Measurements from ENCODE around the gene NEUROD2. TPM values are rescaled to one million over a fixed set of nuclear protein-coding genes. Genes with fewer than 3 reads are reported as not detected.

NEUROD2 gene
- not detected for polyA plus RNA-seq (2012; ENCODE audit: insufficient read length, low read depth)

DNA sequence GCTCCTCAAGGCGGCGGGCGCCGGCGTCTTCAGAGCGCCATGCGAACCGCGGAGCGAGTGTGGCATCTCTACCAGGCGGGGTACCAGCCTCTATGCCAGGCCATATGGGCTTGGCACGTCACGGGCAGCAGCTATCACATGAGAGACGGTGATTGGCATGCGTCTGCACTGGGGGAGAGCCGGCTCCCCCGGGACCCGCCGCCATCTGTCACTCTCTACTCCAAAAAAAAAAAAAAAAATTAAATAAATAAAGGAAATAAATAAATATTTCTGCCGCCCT is at the start of gene NEUROD2:
Gene NEUROD2, minus strand, starts transcription at position 70 of the 280 bp plus-strand sequence. CDS start 1,321 bp downstream, outside the sequence.
- TF ChIP-seq TAF1 (IDR thresholded peaks at IDR 0.05; ENCODE audit: borderline replicate concordance, insufficient read depth, low read length) (no peak), FOXP2 (optimal IDR thresholded peaks at IDR 0.05; ENCODE audit: borderline replicate concordance, extremely low read depth, extremely low read length, insufficient read depth) (no peak), SIN3A (IDR thresholded peaks at IDR 0.05; ENCODE audit: borderline replicate concordance, insufficient read depth, low read length) (no peak)

DNA sequence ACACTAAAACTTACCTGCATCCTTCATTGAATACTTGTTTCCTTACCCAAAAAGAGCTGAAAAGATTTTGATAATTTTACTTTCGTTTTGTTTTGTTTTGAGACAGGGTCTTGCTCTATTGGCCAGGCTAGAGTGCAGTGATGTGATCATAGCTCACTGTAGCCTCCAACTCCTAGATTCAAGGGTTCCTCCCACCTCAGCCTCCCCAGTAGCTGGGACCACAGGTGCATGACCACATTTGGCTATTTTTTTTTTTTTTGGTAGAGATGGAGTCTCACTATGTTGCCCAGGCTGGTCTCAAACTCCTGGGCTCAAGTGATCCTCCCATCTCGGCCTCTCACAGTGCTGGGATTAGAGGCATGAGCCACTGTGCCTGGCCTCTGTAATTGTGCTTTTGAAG is 47.4 kb upstream of the NEUROD2 start:
- TF ChIP-seq SIN3A (IDR thresholded peaks at IDR 0.05; ENCODE audit: borderline replicate concordance, insufficient read depth, low read length) (no peak), FOXP2 (optimal IDR thresholded peaks at IDR 0.05; ENCODE audit: borderline replicate concordance, extremely low read depth, extremely low read length, insufficient read depth) (no peak), TAF1 (IDR thresholded peaks at IDR 0.05; ENCODE audit: borderline replicate concordance, insufficient read depth, low read length) (no peak), POLR2AphosphoS5 (IDR thresholded peaks at IDR 0.05; ENCODE audit: low read depth, low read length) (no peak)
- TF ChIP-seq, protein P1, sequence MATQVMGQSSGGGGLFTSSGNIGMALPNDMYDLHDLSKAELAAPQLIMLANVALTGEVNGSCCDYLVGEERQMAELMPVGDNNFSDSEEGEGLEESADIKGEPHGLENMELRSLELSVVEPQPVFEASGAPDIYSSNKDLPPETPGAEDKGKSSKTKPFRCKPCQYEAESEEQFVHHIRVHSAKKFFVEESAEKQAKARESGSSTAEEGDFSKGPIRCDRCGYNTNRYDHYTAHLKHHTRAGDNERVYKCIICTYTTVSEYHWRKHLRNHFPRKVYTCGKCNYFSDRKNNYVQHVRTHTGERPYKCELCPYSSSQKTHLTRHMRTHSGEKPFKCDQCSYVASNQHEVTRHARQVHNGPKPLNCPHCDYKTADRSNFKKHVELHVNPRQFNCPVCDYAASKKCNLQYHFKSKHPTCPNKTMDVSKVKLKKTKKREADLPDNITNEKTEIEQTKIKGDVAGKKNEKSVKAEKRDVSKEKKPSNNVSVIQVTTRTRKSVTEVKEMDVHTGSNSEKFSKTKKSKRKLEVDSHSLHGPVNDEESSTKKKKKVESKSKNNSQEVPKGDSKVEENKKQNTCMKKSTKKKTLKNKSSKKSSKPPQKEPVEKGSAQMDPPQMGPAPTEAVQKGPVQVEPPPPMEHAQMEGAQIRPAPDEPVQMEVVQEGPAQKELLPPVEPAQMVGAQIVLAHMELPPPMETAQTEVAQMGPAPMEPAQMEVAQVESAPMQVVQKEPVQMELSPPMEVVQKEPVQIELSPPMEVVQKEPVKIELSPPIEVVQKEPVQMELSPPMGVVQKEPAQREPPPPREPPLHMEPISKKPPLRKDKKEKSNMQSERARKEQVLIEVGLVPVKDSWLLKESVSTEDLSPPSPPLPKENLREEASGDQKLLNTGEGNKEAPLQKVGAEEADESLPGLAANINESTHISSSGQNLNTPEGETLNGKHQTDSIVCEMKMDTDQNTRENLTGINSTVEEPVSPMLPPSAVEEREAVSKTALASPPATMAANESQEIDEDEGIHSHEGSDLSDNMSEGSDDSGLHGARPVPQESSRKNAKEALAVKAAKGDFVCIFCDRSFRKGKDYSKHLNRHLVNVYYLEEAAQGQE (IDR thresholded peaks at IDR 0.05; ENCODE audit: insufficient read depth in 1 of 2, low read depth in 2 of 2, low read length in 2 of 2) = no peak

DNA sequence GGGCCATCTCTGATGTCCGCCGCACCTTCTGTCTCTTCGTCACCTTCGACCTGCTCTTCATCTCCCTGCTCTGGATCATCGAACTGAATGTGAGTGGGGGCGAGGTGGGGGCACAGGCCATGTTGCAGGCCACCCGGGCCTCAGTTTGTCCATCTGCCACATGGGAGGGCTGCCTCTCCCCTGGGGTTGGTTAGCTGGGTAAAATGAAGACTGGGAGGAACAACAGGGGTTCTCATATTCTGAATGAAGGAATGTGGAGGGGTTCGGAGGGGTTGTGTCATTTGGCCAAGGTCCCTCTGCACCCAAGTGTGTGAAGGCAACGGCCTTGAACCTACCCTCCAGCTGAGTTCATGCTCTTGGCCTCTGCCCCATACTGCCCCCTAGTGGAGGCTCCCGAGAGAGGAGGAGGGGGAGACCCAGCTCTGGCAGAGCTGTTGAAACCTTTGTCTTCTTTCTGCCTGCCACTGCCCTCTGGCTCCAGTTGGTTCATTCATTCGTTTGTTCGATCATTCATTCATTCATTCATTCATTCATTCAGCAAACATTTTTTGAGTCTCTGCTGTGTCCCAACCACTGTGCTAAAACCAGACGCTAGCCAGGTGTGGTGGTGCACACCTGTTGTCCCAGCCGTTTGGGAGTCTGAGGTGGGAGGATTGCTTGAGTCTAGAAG is 46.1 kb upstream of the NEUROD2 start:
- TF ChIP-seq SIN3A (IDR thresholded peaks at IDR 0.05; ENCODE audit: borderline replicate concordance, insufficient read depth, low read length) = no peak
- TF ChIP-seq, protein P1 (IDR thresholded peaks at IDR 0.05; ENCODE audit: insufficient read depth in 1 of 2, low read depth in 2 of 2, low read length in 2 of 2) = no peak
- TF ChIP-seq TAF1 (IDR thresholded peaks at IDR 0.05; ENCODE audit: borderline replicate concordance, insufficient read depth, low read length) = no peak
- TF ChIP-seq FOXP2 (optimal IDR thresholded peaks at IDR 0.05; ENCODE audit: borderline replicate concordance, extremely low read depth, extremely low read length, insufficient read depth) = no peak
- no peak for TF ChIP-seq POLR2AphosphoS5 (IDR thresholded peaks at IDR 0.05; ENCODE audit: low read depth, low read length)

DNA sequence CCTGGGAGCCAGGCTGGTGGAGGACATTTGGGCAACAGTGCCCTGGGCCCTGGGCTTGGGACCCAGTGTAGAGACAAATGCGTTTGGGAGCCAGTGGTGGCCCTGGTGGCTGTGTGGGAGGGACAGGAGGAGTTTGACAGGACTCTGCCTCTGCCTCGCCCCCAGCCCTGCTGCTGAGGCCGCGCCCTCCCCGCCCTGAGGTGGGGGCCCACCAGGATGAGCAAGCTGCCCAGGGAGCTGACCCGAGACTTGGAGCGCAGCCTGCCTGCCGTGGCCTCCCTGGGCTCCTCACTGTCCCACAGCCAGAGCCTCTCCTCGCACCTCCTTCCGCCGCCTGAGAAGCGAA is 45.6 kb upstream of the NEUROD2 start:
- no peak for TF ChIP-seq TAF1 (IDR thresholded peaks at IDR 0.05; ENCODE audit: borderline replicate concordance, insufficient read depth, low read length)
- no peak for TF ChIP-seq FOXP2 (optimal IDR thresholded peaks at IDR 0.05; ENCODE audit: borderline replicate concordance, extremely low read depth, extremely low read length, insufficient read depth)
- TF ChIP-seq POLR2AphosphoS5 (IDR thresholded peaks at IDR 0.05; ENCODE audit: low read depth, low read length) = no peak
- TF ChIP-seq, protein P1 (IDR thresholded peaks at IDR 0.05; ENCODE audit: insufficient read depth in 1 of 2, low read depth in 2 of 2, low read length in 2 of 2) = no peak
- no peak for TF ChIP-seq SIN3A (IDR thresholded peaks at IDR 0.05; ENCODE audit: borderline replicate concordance, insufficient read depth, low read length)

DNA sequence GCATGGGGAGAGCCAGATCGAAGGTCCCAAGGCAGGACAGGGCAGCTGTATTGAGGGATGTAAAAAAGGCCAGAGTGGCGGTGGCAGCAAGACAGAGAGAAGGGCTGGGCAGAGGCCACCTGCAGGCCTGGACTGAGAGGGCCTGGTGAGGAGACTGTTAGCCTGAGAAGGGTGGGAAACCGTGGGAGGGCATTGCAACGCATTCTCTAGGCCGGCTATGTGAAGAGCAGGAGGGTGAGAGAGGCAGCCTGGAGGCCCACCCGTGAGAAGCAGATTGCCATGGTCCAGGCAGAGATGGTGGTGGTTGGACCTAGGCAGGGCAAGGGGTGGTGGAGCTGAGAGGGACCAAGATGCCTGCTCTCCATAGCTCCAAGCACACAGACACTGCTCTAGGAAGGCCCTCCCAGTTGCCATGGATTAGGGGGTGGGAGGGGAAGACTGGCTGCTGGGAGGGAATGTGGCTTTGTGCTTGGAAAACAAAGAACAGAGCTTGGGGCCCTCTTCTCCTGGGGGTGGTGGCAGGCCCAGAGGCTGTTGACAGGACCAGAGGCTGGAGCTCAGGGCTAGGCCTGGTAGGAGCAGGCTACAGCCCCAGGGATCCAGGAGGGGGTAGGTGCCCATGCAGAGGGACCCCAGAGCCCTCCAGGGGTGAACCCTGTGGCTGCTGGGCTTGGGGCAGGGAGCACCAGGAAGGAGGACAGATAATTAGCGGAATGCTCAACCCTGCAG is 45.0 kb upstream of the NEUROD2 start:
- TF ChIP-seq FOXP2 (optimal IDR thresholded peaks at IDR 0.05; ENCODE audit: borderline replicate concordance, extremely low read depth, extremely low read length, insufficient read depth) (no peak), POLR2AphosphoS5 (IDR thresholded peaks at IDR 0.05; ENCODE audit: low read depth, low read length) (no peak), TAF1 (IDR thresholded peaks at IDR 0.05; ENCODE audit: borderline replicate concordance, insufficient read depth, low read length) (no peak), SIN3A (IDR thresholded peaks at IDR 0.05; ENCODE audit: borderline replicate concordance, insufficient read depth, low read length) (no peak)
- TF ChIP-seq, protein P1 (IDR thresholded peaks at IDR 0.05; ENCODE audit: insufficient read depth in 1 of 2, low read depth in 2 of 2, low read length in 2 of 2) = no peak

Measured in PFSK-1 (cell line).